K562 (cell line): ENCODE measurements around the gene KCNQ5. TPM values are rescaled to one million over a fixed set of nuclear protein-coding genes. Genes with fewer than 3 reads are reported as not detected.

ENCODE experiments used
- ATAC-seq: fragments of 200-7000 bp; cut with Tn5 transposase; 3 replicates; pipeline ENCODE4 v1.9.1; 2020; ENCODE audit warnings: moderate library complexity
- BruUV-seq: library from RNA; stranded (reverse); fragments of 400-500 nt; replicated peaks from 2 replicates; lab custom pipeline; 2021; lab: Mats Ljungman, UMichigan
- CTCF ChIA-PET: fragments of 300-600 bp; formaldehyde crosslinking; extraction: SDS; loops from one replicate; lab custom pipeline; 2021; ENCODE audit warnings: low intra/inter-chr PET ratio; lab: Yijun Ruan, JAX
- POLR2A ChIA-PET: fragments of 300-600, 350-650 bp; sonication (Branson Sonifier 250); formaldehyde crosslinking; extraction: SDS; loops from one replicate; lab custom pipeline; 2021; ENCODE audit warnings: antibody characterized with exemption, inconsistent platforms; lab: Yijun Ruan, JAX
- DNase-seq, 4 experiments: peaks; one replicate each; pipeline versions ENCODE4 v3.0.0 to v3.0.0-alpha.2; 2011 to 2018; ENCODE audit warnings: low spot score in 3 of 4, mixed read lengths in 3 of 4; ENCODE audit errors: extremely low read depth in 1 of 4
- FAIRE-seq: peaks from 2 replicates; lab custom pipeline; 2011; peaks lifted over from hg19 to GRCh38; lab: Jason Lieb, UNC
- H2AFZ ChIP-seq: 2 replicates; pipeline ENCODE4 v1.6.0; 2011; ENCODE audit warnings: low read depth, low read length, control low read depth, inconsistent platforms
- H3K27ac ChIP-seq: fragments of 200-600 bp; 3 replicates; pipeline ENCODE4 v1.8.0; 2011; ENCODE audit warnings: low read depth, mild to moderate bottlenecking, control low read depth, inconsistent platforms, low read length, moderate library complexity, mixed read lengths; ENCODE audit errors: extremely low read depth
- H3K27me3 ChIP-seq, 2 experiments: fragments of 300-600 bp in 1 of 2; 2 replicates in 1 of 2; 3 replicates in 1 of 2; pipeline versions ENCODE4 v1.6.0 to v1.8.0; 2011; ENCODE audit warnings: inconsistent platforms in 2 of 2, low read length in 2 of 2, mild to moderate bottlenecking in 1 of 2, mixed read lengths in 1 of 2, moderate library complexity in 1 of 2; ENCODE audit not compliant: control insufficient read depth in 2 of 2, insufficient read depth in 2 of 2
- H3K36me3 ChIP-seq: fragments of 300-600 bp; 3 replicates; pipeline ENCODE4 v1.8.0; 2011; ENCODE audit warnings: mild to moderate bottlenecking, low read length, inconsistent platforms; ENCODE audit not compliant: control insufficient read depth, insufficient read depth
- H3K4me1 ChIP-seq, 2 experiments: fragments of 200-600 bp in 1 of 2; replicated peaks in 1 of 2; 2 replicates in 1 of 2; 3 replicates in 1 of 2; pipeline versions ENCODE4 v1.5.1 to v1.8.0; 2011; ENCODE audit warnings: inconsistent platforms in 2 of 2, low read length in 2 of 2, mild to moderate bottlenecking in 1 of 2, mixed read lengths in 1 of 2, moderate library complexity in 1 of 2; ENCODE audit not compliant: control insufficient read depth in 2 of 2, insufficient read depth in 2 of 2
- H3K4me2 ChIP-seq: 2 replicates; pipeline ENCODE4 v1.6.1; 2011; ENCODE audit warnings: low read length, control low read depth, inconsistent platforms, mixed read lengths; ENCODE audit not compliant: insufficient read depth
- H3K4me3 ChIP-seq: fragments of 200-600 bp; sonication (generic), shearing (Covaris generic); 2 replicates; pipeline ENCODE4 v1.5.1; 2016; ENCODE audit warnings: control low read depth, inconsistent platforms
- H3K79me2 ChIP-seq: fragments of 200-600 bp; 3 replicates; pipeline ENCODE4 v1.8.0; 2011; ENCODE audit warnings: low read length, inconsistent platforms; ENCODE audit not compliant: control insufficient read depth, insufficient read depth
- H3K9ac ChIP-seq, 2 experiments: 2 replicates each; pipeline versions ENCODE4 v1.6.0 to v1.6.1; 2011; ENCODE audit warnings: low read depth in 2 of 2, low read length in 2 of 2, control low read depth in 1 of 2, inconsistent platforms in 1 of 2, mild to moderate bottlenecking in 1 of 2, mixed read lengths in 1 of 2; ENCODE audit not compliant: insufficient read depth in 1 of 2
- H3K9me1 ChIP-seq: one replicate; pipeline ENCODE4 v1.6.0; 2011; ENCODE audit warnings: inconsistent platforms, mild to moderate bottlenecking, low read length, moderate library complexity; ENCODE audit not compliant: control insufficient read depth, insufficient read depth
- H3K9me3 ChIP-seq: replicated peaks from 2 replicates; pipeline ENCODE4 v1.5.1; 2011; ENCODE audit warnings: low read depth, low read length, inconsistent platforms; ENCODE audit not compliant: control insufficient read depth, insufficient read depth
- H4K20me1 ChIP-seq: replicated peaks from 2 replicates; pipeline ENCODE4 v1.6.1; 2011; ENCODE audit warnings: low read length, inconsistent platforms, mixed read lengths; ENCODE audit not compliant: control insufficient read depth, insufficient read depth
- CHD4 ChIP-seq: fragments of 200-600 bp; sonication (generic); IDR thresholded peaks from 3 replicates; pipeline ENCODE4 v1.6.1; 2012; ENCODE audit warnings: low read depth, mild to moderate bottlenecking, mixed read lengths, low read length, inconsistent platforms; ENCODE audit not compliant: insufficient read depth, insufficient replicate concordance, poor library complexity, severe bottlenecking
- PML ChIP-seq: IDR thresholded peaks from 2 replicates; pipeline ENCODE4 v1.6.1; 2012; ENCODE audit warnings: low read length, inconsistent platforms
- PURB ChIP-seq: sonication (generic); formaldehyde crosslinking; IDR thresholded peaks from 2 replicates; pipeline ENCODE4 v1.9.0; 2021; ENCODE audit warnings: low read depth, mild to moderate bottlenecking, missing genetic modification reagents
- RBFOX2 ChIP-seq: fragments of 200-400 bp; formaldehyde crosslinking; IDR thresholded peaks from 2 replicates; pipeline ENCODE4 v1.6.1; 2017; ENCODE audit warnings: low read depth, mild to moderate bottlenecking, low read length, moderate library complexity
- SREBF1 ChIP-seq: fragments of 150-350 bp; IDR thresholded peaks from 2 replicates; pipeline ENCODE4 v1.6.1; 2014; ENCODE audit warnings: antibody characterized with exemption, low read depth, low read length, borderline replicate concordance
- SREBF2 ChIP-seq: sonication (generic); formaldehyde crosslinking; IDR thresholded peaks from 2 replicates; pipeline ENCODE4 v1.4.0; 2020; ENCODE audit warnings: mild to moderate bottlenecking, missing genetic modification reagents
- TCF7 ChIP-seq: sonication (generic); IDR thresholded peaks from 2 replicates; pipeline ENCODE4 v1.6.1; 2016; ENCODE audit warnings: antibody characterized with exemption, borderline replicate concordance
- ZNF12 ChIP-seq: sonication (generic); formaldehyde crosslinking; IDR thresholded peaks from 2 replicates; pipeline ENCODE4 v1.4.0; 2020; ENCODE audit warnings: mild to moderate bottlenecking, missing genetic modification reagents
- ZNF79 ChIP-seq: fragments of 250-450 bp; sonication (Bioruptor Pico); IDR thresholded peaks from 2 replicates; pipeline ENCODE4 v1.4.0; 2020; ENCODE audit warnings: low read depth, mild to moderate bottlenecking, moderate library complexity
- WGBS: fragments of 100-300 bp; shearing (Covaris generic); methylation state at CpG from one replicate; pipeline ENCODE4 v1.1.6; 2016; ENCODE audit warnings: low coverage, mixed read lengths; ENCODE audit not compliant: insufficient coverage; ENCODE audit errors: missing lambda C conversion rate; 5-methylcytosine and 5-hydroxymethylcytosine counted together
- in situ Hi-C: fragments of 300-500 bp; cut with MboI; formaldehyde crosslinking; loops from 4 replicates; pipeline ENCODE4 v1.15.0; 2018; ENCODE audit warnings: inconsistent platforms, mixed read lengths
- intact Hi-C: fragments of 100-400 bp; cut with micrococcal nuclease; formaldehyde crosslinking; loops from 2 replicates; pipeline ENCODE4 v1.14.2; 2022
- polyA plus RNA-seq, 8 experiments: library from polyadenylated mRNA; depleted of rRNA in 4 of 8; stranded (reverse) in 5 of 8; unstranded in 3 of 8; fragments of >200 nt; fragmentation: Nextera tagmentation in 2 of 8; fragmentation: Illumina TruSeq in 1 of 8; extraction: Ambion mirVana in 2 of 8; extraction: Trizol in 1 of 8; gene quantifications; 2 replicates each; pipeline versions ENCODE4 v1.2.1 to v1.2.3, GENCODE V29; 2011 to 2014; ENCODE audit warnings: inconsistent platforms in 1 of 8, missing spikeins in 1 of 8
- total RNA-seq, 7 experiments: library from RNA; depleted of rRNA in 6 of 7; stranded (reverse); fragments of >200 nt in 6 of 7; fragmentation: Illumina TruSeq in 2 of 7; extraction: Trizol in 2 of 7; gene quantifications; 2 replicates each; pipeline versions ENCODE4 v1.2.1 to v1.2.3, GENCODE V29; 2011 to 2021; ENCODE audit warnings: low replicate concordance in 1 of 7
- TF ChIP-seq, protein P1 (sequence below): fragments of 450-650 bp; IDR thresholded peaks from 2 replicates; pipeline ENCODE4 v1.6.1; 2017; ENCODE audit warnings: antibody characterized with exemption
- TF ChIP-seq, protein P2 (sequence below), 2 experiments: fragments of 450-650 bp in 1 of 2; sonication (generic) in 1 of 2; formaldehyde crosslinking in 1 of 2; IDR thresholded peaks; 2 replicates each; pipeline versions ENCODE4 v1.7.1 to v1.9.0; 2016 to 2022; ENCODE audit warnings: inconsistent platforms in 1 of 2, mild to moderate bottlenecking in 1 of 2, missing genetic modification reagents in 1 of 2

Gene KCNQ5
- total and polyA plus RNA-seq, 9 of the 15 experiments (the other 6 are each of a cell fraction or from before 2014, with no cell fraction given) = 0.31 to 5.9 (median 2.6) TPM

DNA sequence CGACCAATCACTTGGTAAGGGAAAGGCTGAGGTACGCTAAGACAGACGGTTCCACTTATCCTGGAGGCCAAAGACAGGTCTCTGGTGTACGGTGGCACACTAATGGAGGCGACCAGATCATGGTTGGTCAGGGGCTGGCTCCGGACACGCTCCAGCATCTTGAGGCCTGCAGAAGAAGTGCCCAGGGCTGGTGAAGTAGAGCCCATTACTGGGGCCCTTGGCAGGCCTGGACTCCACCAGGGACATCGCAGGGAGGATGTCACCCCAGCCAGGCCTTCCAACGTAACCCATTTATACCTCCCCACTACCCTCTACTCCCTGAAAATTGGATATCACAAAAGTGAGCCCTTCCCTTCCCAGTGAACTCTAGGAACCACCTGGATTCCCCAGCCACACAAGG is 587.3 kb downstream of the KCNQ5 start:
- Histone ChIP-seq H3K27ac (no peak overlapping the region), H3K9me3 (no peaks in the 10 kb centered on the region), H3K4me1 (no peaks in the 10 kb centered on the region), H3K79me2 (no peaks in the 10 kb centered on the region), H3K4me3 (no peak overlapping the region), H3K36me3 (no peaks in the 10 kb centered on the region), H2AFZ (no peak overlapping the region), H3K9ac (no peak overlapping the region), H4K20me1 (no peaks in the 10 kb centered on the region), H3K27me3 (peaks cover 4 to 7% of the 10 kb centered on the region in 2 experiments; a peak in 2 of 5 replicates), H3K4me2 (no peak overlapping the region), H3K9me1 (no peaks in the 10 kb centered on the region)
- no peak for DNase-seq
- intact Hi-C loops = no loop called here
- WGBS = 0% methylated on average over 9 of the region's 9 CpGs
- no peak for FAIRE-seq
- ATAC-seq = no peak
- ChIA-PET POLR2A (no interaction called here), CTCF (interaction anchor here (0.6 kb wide), 1 partner anchor 109 kb away, joined by 3 read pairs; no protein-coding TSS in a partner anchor)
- in situ Hi-C loops = no loop called here
- no TSS peak for BruUV-seq
- TF ChIP-seq PML = no peak
- TF ChIP-seq CHD4 = no peak
- no peak for TF ChIP-seq ZNF79 (CRISPR knock-in tag)
- TF ChIP-seq SREBF1 = no peak
- TF ChIP-seq TCF7 = no peak
- TF ChIP-seq RBFOX2 = no peak
- no peak for TF ChIP-seq ZNF12 (CRISPR knock-in tag)
- TF ChIP-seq, protein P1, sequence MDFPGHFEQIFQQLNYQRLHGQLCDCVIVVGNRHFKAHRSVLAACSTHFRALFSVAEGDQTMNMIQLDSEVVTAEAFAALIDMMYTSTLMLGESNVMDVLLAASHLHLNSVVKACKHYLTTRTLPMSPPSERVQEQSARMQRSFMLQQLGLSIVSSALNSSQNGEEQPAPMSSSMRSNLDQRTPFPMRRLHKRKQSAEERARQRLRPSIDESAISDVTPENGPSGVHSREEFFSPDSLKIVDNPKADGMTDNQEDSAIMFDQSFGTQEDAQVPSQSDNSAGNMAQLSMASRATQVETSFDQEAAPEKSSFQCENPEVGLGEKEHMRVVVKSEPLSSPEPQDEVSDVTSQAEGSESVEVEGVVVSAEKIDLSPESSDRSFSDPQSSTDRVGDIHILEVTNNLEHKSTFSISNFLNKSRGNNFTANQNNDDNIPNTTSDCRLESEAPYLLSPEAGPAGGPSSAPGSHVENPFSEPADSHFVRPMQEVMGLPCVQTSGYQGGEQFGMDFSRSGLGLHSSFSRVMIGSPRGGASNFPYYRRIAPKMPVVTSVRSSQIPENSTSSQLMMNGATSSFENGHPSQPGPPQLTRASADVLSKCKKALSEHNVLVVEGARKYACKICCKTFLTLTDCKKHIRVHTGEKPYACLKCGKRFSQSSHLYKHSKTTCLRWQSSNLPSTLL = no peak
- TF ChIP-seq, protein P2, sequence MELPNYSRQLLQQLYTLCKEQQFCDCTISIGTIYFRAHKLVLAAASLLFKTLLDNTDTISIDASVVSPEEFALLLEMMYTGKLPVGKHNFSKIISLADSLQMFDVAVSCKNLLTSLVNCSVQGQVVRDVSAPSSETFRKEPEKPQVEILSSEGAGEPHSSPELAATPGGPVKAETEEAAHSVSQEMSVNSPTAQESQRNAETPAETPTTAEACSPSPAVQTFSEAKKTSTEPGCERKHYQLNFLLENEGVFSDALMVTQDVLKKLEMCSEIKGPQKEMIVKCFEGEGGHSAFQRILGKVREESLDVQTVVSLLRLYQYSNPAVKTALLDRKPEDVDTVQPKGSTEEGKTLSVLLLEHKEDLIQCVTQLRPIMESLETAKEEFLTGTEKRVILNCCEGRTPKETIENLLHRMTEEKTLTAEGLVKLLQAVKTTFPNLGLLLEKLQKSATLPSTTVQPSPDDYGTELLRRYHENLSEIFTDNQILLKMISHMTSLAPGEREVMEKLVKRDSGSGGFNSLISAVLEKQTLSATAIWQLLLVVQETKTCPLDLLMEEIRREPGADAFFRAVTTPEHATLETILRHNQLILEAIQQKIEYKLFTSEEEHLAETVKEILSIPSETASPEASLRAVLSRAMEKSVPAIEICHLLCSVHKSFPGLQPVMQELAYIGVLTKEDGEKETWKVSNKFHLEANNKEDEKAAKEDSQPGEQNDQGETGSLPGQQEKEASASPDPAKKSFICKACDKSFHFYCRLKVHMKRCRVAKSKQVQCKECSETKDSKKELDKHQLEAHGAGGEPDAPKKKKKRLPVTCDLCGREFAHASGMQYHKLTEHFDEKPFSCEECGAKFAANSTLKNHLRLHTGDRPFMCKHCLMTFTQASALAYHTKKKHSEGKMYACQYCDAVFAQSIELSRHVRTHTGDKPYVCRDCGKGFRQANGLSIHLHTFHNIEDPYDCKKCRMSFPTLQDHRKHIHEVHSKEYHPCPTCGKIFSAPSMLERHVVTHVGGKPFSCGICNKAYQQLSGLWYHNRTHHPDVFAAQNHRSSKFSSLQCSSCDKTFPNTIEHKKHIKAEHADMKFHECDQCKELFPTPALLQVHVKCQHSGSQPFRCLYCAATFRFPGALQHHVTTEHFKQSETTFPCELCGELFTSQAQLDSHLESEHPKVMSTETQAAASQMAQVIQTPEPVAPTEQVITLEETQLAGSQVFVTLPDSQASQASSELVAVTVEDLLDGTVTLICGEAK (IDR thresholded peaks at IDR 0.05) = no peak
- TF ChIP-seq, protein P2 (CRISPR knock-in tag; IDR thresholded peaks at IDR 0.05) = no peak
- TF ChIP-seq SREBF2 (CRISPR knock-in tag) = no peak
- TF ChIP-seq PURB (CRISPR knock-in tag) = no peak
